Measurements from ENCODE around the gene CAMP.

DNA sequence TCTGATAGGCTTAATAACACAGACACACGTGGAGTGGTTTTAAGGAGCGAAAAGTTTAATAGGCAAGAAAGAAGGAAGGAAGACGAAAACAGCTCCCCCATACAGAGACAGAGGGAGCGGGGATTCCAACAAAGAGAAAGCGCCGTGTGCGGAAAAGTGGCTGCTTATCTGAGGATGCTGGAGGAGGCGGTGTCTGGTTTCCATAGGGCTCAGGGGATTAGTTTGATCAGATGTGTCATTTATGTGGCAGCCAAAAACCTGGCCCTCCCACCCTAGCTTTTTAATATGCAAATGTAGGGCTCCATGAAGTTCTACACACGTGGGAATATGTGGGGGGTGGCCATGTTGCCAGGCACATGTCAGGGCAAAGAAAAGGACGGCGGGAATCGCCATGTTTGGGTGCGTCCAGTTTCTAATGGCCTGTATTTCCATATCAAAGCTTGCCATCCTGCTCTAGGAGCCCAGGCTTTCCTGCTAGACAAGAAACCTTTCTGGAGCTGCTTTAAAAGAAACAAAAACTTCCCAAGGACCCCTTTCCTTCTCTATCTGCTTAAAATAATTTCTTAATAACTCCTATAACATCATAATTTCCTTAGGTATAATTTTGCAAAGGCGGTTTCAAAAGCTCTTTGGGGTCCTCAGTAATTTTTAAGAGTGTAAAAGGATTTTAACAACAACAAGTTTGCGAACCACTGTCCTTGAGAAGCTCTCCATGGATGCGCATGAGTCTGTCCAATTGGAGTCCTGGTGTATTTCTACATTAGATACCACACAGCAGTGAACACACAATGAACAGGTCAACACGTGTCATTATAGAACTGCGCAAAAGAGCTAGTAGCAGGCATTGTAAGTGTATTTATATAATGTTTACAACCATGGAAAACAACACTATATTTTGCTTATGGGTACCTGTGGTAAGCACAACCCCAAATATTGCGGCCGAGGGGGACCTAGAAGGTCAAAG, 17.0 kb downstream of the CAMP start:
- TF ChIP-seq, protein P1, sequence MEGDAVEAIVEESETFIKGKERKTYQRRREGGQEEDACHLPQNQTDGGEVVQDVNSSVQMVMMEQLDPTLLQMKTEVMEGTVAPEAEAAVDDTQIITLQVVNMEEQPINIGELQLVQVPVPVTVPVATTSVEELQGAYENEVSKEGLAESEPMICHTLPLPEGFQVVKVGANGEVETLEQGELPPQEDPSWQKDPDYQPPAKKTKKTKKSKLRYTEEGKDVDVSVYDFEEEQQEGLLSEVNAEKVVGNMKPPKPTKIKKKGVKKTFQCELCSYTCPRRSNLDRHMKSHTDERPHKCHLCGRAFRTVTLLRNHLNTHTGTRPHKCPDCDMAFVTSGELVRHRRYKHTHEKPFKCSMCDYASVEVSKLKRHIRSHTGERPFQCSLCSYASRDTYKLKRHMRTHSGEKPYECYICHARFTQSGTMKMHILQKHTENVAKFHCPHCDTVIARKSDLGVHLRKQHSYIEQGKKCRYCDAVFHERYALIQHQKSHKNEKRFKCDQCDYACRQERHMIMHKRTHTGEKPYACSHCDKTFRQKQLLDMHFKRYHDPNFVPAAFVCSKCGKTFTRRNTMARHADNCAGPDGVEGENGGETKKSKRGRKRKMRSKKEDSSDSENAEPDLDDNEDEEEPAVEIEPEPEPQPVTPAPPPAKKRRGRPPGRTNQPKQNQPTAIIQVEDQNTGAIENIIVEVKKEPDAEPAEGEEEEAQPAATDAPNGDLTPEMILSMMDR (IDR thresholded peaks at IDR 0.05; ENCODE audit: low read depth, low read length) = no peak
- TF ChIP-seq EZH2phosphoT487 (IDR thresholded peaks at IDR 0.05; ENCODE audit: low read depth) = no peak
